Neuron (in vitro differentiated cells): ENCODE measurements around the gene PRKN.

ENCODE experiments used
- H2AFZ ChIP-seq: one replicate; pipeline ENCODE4 v1.6.1; 2013; ENCODE audit warnings: low read depth, mild to moderate bottlenecking, inconsistent platforms, low read length, moderate library complexity
- H3K27me3 ChIP-seq: one replicate; pipeline ENCODE4 v1.6.1; 2013; ENCODE audit warnings: low read length; ENCODE audit not compliant: insufficient read depth
- H3K36me3 ChIP-seq: one replicate; pipeline ENCODE4 v1.6.1; 2013; ENCODE audit warnings: low read length; ENCODE audit not compliant: insufficient read depth
- H3K4me1 ChIP-seq: one replicate; pipeline ENCODE4 v1.6.1; 2013; ENCODE audit warnings: low read length; ENCODE audit not compliant: insufficient read depth
- H3K4me3 ChIP-seq: 2 replicates; pipeline ENCODE4 v1.5.1; 2013; ENCODE audit warnings: mild to moderate bottlenecking, low read length, moderate library complexity
- H3K9me3 ChIP-seq: one replicate; pipeline ENCODE4 v1.6.1; 2013; ENCODE audit warnings: low read length

PRKN gene

DNA sequence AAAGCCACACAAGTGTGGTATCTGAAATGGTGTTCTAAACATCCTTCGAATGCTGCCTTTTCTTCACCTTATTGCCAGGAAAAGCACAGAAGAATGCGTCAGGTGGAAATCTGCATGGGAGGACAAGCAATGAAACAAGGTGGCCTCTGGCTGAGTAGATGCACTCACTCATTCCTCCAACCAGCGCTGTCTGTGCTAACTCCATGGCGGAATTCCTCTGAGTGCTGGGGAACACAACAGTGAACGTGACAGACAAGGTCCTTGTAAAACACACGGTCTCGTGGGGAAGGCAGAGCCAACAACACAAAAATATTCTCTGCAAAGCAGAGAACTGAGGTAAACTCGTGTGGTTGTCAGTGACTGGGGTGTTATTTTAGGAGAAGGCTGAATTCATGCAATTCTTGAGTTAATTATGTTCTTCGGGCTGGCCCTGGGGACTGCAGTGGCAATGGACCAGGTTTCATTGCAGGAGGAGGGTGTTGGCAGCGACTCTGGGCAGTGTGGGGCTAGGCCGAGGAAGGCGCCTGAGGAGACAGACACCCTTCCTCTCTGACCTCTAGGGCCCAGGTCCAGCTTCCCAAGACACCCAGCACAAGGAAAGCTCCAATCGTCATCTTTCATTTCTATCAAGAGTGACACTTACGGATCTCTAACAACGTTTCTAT lies 339.7 kb downstream of the PRKN start:
- no peaks in the 10 kb centered on the region for H3K27me3 ChIP-seq
- no peaks in the 10 kb centered on the region for H3K9me3 ChIP-seq
- H3K36me3 ChIP-seq: no peaks in the 10 kb centered on the region
- no peaks in the 10 kb centered on the region for H3K4me1 ChIP-seq
- no peak overlapping the region for H2AFZ ChIP-seq
- no peak overlapping the region for H3K4me3 ChIP-seq

DNA sequence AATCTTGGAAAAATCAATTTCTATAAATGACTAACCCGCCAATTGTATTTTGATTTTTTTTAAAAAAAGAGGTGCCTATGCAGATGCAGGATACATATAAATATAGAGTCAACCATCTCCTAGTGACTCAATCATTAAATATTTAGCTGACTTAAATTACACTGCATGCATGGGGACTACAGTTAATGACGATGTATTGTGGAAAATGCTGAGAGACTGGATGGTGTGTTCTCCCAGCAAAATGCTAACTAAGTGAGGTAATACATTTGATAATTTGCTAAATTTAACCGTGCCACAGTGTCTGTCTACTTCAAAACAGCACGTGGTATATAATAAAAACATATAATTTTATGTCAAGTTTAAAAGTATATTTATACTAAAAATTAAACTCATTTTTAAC lies 341.6 kb downstream of the PRKN start:
- Histone ChIP-seq H3K9me3 (no peaks in the 10 kb centered on the region), H3K4me3 (no peak overlapping the region), H3K36me3 (no peaks in the 10 kb centered on the region), H3K27me3 (no peaks in the 10 kb centered on the region), H2AFZ (no peak overlapping the region), H3K4me1 (no peaks in the 10 kb centered on the region)

DNA sequence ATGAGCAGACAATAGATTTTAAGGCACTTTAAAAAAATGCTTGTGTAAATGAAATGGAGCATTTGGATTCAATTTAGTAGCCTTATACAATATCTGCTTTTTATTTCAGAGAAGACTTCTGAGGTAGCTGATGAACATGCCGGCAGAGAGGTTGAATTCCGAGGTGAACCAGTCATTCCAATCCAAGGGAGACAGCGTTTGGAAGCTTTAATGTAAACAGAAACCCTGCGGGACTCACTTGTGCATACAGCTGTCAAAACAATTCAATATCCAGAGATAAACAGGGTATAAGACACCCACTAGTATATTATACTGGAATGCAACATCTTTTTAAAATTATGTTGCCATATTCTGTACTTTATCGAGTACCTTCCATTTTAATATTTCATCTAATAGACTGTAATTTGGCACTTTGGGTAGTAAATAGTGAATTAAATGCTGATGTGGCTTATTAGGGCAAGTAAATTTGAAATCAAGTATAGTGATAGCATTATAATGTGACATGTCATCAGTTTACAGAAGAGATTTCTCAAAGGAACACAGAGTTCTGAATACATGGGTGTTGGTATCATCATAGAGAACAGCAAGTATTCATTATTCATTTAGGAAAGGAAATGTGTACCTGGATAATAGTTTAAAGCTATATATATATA lies 347.7 kb downstream of the PRKN start:
- Histone ChIP-seq H3K4me1 (no peaks in the 10 kb centered on the region), H3K9me3 (no peaks in the 10 kb centered on the region), H3K27me3 (no peaks in the 10 kb centered on the region), H3K36me3 (no peaks in the 10 kb centered on the region), H2AFZ (no peak overlapping the region), H3K4me3 (no peak overlapping the region)

DNA sequence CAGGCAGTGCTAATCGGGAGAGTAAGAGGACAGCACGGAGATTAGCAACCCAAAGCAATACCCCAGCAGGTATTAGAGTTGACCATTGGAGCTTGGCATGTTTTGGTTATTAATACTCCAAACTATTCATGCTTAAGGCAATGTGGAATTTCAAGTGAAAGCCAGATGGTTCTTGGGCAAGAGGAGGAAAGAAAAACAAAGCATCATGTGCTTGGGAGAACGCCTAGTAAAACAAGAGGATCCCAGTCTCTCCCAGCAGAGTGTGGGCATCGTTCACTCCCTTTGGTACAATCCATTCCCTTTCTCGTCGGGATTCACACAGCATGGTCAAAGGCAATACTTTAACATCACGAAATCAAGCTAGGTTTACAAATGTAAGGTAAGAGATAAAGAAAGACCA lies 349.8 kb downstream of the PRKN start:
- no peak overlapping the region for H2AFZ ChIP-seq
- H3K4me3 ChIP-seq: no peak overlapping the region
- no peaks in the 10 kb centered on the region for H3K27me3 ChIP-seq
- no peaks in the 10 kb centered on the region for H3K36me3 ChIP-seq
- H3K4me1 ChIP-seq: no peaks in the 10 kb centered on the region
- no peaks in the 10 kb centered on the region for H3K9me3 ChIP-seq

DNA sequence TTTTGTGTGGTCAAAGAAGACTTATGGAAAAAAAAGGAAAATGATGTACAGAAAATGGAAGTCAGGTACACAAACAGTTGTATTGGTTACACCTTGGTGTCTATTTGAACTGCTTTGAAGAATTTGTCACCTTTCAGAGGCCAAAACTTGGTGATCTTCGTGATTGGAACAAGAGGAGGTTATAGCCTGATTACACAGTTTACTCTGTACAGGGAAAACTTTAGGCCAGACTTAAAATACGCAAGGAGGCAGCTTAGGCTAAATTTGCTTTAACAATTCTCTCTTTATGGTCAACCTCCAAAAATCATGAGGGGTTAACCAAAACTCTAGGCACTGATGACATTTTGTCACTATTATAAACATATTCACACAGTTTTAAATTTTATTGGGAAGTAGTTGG lies 353.7 kb downstream of the PRKN start:
- no peak overlapping the region for H3K4me3 ChIP-seq
- no peaks in the 10 kb centered on the region for H3K27me3 ChIP-seq
- H3K4me1 ChIP-seq: no peaks in the 10 kb centered on the region
- no peaks in the 10 kb centered on the region for H3K36me3 ChIP-seq
- H3K9me3 ChIP-seq: no peaks in the 10 kb centered on the region
- H2AFZ ChIP-seq: no peak overlapping the region

DNA sequence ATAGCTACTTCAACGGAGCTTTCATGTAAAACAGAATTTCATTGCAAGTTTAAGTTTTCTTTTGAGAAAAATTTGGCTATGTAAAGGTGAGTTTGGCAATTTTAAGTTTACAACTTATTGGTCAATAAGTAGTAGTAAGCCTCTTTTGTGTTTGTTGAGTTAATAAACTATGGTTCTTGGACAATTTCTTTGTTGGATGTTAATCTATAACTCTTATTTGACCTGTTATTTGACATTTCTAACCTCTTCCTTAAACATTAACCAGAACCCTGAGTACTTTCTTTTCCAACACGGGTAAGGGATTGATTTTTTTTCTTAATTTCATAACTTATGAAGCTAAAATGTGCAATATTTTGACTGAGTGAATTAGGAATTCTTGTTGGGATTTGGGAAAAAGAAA lies 354.4 kb downstream of the PRKN start:
- Histone ChIP-seq H3K4me3 (no peak overlapping the region), H3K27me3 (no peaks in the 10 kb centered on the region), H3K9me3 (no peaks in the 10 kb centered on the region), H3K36me3 (no peaks in the 10 kb centered on the region), H2AFZ (no peak overlapping the region), H3K4me1 (no peaks in the 10 kb centered on the region)

DNA sequence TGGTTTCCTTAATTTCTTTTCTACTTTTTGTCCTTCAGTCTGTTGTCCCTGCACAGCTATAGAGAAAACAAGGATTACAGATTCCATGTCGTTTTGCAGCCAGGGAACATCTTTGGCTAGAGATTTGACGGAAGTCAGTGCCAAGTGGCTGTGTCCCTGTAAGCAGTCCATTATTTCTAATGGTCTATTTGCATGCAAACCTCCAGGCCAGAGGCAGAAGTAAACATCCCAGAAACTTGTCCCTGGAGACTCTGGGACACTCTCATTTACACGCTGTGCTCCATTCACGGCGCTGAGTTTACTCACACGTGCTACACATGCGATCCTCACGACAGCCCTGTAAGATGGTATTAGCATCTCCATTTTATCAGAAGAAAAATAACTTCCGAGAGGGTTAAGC lies 355.5 kb downstream of the PRKN start:
- Histone ChIP-seq H3K9me3 (no peaks in the 10 kb centered on the region), H3K27me3 (no peaks in the 10 kb centered on the region), H2AFZ (no peak overlapping the region), H3K4me1 (no peaks in the 10 kb centered on the region), H3K36me3 (no peaks in the 10 kb centered on the region), H3K4me3 (no peak overlapping the region)

DNA sequence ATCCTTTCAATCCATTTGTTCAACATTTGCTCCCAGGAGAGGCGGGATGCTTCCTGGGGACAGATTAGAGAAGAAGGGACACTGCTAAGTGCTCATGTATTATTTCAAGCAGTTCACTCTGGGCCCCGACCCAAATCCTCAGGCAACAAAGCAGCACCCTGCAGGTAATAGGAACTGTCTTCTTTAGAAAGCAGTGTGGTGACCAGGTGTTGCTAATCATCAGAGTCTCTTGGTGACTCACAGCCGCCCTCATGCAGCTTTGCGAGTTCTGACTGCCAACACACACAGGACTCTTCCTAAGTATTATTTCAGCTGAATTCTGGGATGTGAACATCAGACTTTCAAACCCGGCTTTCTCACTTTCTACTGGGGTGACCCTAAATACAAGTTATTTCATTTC lies 356.4 kb downstream of the PRKN start:
- no peak overlapping the region for H2AFZ ChIP-seq
- H3K4me3 ChIP-seq: no peak overlapping the region
- no peaks in the 10 kb centered on the region for H3K27me3 ChIP-seq
- no peaks in the 10 kb centered on the region for H3K36me3 ChIP-seq
- H3K9me3 ChIP-seq: no peaks in the 10 kb centered on the region
- no peaks in the 10 kb centered on the region for H3K4me1 ChIP-seq

DNA sequence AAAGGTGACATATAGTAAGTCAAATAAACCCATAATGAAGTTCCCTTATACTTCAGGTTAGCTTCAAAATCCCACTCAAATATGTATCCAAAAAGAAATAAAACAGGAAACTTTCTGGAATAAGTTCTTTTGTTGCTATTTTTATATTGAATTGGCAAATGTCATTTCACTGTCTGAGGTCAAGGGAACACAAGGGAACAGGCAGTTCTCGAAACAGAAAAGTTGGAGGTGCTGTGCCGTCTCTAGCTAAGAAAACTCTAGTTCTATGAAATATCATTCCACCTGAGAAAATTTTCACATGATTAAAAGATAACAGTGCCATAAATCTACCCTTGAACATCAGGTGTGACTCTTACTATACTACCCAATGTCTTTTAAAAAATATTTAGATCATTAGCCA lies 358.5 kb downstream of the PRKN start:
- Histone ChIP-seq H3K9me3 (no peaks in the 10 kb centered on the region), H3K4me3 (no peak overlapping the region), H3K4me1 (no peaks in the 10 kb centered on the region), H3K27me3 (no peaks in the 10 kb centered on the region), H3K36me3 (no peaks in the 10 kb centered on the region), H2AFZ (no peak overlapping the region)

DNA sequence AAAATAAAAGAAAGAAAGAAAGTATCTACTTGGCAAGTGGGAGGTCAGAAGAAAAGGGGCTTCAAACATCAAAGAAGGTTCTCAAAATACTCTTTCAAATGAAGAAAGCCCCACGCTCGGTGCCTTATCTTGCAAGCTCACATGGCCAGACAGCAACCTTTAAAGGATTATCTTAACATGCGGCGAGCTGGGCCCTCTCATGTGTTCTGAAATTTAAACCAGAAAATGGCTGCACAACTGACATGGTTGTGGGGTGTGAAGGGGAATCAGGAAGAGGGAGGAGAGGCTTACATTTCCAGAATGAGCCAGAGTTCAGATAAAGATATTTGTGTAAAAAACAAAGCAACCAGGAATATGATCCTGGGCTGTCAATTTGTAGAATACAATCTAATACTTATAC lies 363.1 kb downstream of the PRKN start:
- no peaks in the 10 kb centered on the region for H3K9me3 ChIP-seq
- no peaks in the 10 kb centered on the region for H3K27me3 ChIP-seq
- no peak overlapping the region for H2AFZ ChIP-seq
- H3K36me3 ChIP-seq: no peaks in the 10 kb centered on the region
- peaks cover 3% of the 10 kb centered on the region for H3K4me1 ChIP-seq
- no peak overlapping the region for H3K4me3 ChIP-seq

DNA sequence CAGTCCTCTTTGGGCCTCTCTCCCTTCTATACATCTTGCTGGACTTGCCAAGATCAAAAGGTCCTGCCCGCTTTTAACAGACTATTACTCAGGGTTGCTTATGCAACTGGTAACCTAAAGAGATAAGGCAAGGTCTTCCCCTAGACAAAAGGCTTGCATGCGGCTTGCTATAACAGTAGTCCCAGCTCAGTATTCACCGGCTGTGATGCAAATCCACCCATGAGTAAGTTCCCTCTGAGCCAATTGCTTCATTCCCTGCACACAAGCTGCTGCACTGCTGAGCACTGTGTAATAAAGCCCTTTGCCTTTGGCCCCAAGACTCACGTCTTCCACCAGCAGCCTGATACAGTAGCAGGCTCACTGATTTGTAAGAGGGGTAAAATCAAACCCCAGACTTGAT lies 363.8 kb downstream of the PRKN start:
- H3K27me3 ChIP-seq: no peaks in the 10 kb centered on the region
- H3K9me3 ChIP-seq: no peaks in the 10 kb centered on the region
- peaks cover 3% of the 10 kb centered on the region for H3K4me1 ChIP-seq
- H3K4me3 ChIP-seq: no peak overlapping the region
- no peaks in the 10 kb centered on the region for H3K36me3 ChIP-seq
- H2AFZ ChIP-seq: no peak overlapping the region

DNA sequence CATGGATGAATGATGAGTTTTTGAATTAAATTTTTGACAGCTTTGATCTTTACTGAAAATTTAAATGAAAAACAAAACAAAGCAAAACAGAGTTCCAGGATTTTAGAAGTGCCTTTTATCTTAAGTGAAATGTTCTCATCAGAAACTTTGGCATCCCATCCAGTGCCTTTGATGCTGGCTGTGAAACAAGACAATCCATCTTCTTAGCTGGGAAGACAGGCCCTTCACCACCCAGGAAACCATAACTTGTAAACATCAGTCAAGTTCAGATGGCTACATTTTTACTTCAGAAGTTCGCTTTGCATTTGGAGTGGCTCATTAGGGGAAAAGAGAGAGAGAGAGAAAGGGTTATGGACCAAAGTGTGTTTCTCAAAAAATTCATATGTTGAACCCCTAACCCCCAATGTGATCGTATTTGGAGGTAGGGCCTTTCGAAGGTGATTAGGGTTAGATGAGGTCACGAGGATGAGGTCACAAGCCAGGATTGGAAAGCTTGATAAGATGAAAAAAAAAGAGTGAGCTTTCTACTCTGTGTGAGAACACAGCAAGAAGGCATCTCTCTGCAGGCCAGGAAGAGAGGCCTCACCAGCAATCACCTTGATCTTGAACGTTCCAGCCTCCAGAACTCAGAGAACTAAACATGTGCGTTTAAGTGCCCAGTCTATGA lies 366.5 kb downstream of the PRKN start:
- Histone ChIP-seq H3K27me3 (no peaks in the 10 kb centered on the region), H3K36me3 (no peaks in the 10 kb centered on the region), H3K4me3 (no peak overlapping the region), H3K4me1 (peaks cover 3% of the 10 kb centered on the region), H2AFZ (no peak overlapping the region), H3K9me3 (no peaks in the 10 kb centered on the region)

DNA sequence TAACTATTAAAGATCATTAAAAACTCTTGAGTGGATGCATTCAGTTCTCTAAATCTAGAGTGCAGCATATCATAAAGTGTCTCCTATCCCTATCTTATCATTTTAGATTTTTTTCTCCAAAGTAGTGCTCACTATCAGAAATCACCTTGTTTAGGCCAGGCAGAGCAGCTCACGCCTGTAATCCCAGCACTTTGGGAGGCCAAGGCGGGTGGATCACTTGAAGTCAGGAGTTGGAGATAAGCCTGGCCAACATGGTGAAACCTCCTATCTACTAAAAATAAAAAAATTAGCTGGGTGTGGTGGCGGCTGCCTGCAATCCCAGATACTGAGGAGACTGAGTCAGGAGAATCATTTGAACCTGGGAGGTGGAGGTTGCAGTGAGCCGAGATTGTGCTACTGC lies 368.9 kb downstream of the PRKN start:
- no peak overlapping the region for H2AFZ ChIP-seq
- no peak overlapping the region for H3K4me3 ChIP-seq
- H3K9me3 ChIP-seq: no peaks in the 10 kb centered on the region
- H3K4me1 ChIP-seq: peaks cover under 1% of the 10 kb centered on the region
- H3K36me3 ChIP-seq: no peaks in the 10 kb centered on the region
- no peaks in the 10 kb centered on the region for H3K27me3 ChIP-seq
